ENCODE results near the gene EIF4E3.

EIF4E3 gene

DNA sequence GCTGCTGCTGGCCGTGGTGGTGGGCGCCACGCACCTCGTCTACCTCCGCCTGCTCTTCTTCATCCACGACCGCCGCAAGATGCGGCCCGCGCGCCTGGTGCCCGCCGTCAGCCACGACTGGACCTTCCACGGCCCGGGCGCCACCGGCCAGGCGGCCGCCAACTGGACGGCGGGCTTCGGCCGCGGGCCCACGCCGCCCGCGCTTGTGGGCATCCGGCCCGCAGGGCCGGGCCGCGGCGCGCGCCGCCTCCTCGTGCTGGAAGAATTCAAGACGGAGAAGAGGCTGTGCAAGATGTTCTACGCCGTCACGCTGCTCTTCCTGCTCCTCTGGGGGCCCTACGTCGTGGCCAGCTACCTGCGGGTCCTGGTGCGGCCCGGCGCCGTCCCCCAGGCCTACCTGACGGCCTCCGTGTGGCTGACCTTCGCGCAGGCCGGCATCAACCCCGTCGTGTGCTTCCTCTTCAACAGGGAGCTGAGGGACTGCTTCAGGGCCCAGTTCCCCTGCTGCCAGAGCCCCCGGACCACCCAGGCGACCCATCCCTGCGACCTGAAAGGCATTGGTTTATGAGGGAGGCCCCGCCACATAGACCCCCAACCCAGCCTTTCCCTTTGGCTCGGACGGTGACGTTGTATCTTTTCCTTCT is 29.5 kb upstream of the EIF4E3 start:
- H3K4me3 ChIP-seq (replicated peaks; ENCODE audit: low read depth, low read length): no peak overlapping the region
- TF ChIP-seq, protein P1, sequence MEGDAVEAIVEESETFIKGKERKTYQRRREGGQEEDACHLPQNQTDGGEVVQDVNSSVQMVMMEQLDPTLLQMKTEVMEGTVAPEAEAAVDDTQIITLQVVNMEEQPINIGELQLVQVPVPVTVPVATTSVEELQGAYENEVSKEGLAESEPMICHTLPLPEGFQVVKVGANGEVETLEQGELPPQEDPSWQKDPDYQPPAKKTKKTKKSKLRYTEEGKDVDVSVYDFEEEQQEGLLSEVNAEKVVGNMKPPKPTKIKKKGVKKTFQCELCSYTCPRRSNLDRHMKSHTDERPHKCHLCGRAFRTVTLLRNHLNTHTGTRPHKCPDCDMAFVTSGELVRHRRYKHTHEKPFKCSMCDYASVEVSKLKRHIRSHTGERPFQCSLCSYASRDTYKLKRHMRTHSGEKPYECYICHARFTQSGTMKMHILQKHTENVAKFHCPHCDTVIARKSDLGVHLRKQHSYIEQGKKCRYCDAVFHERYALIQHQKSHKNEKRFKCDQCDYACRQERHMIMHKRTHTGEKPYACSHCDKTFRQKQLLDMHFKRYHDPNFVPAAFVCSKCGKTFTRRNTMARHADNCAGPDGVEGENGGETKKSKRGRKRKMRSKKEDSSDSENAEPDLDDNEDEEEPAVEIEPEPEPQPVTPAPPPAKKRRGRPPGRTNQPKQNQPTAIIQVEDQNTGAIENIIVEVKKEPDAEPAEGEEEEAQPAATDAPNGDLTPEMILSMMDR (IDR thresholded peaks at IDR 0.05; ENCODE audit: low read depth, low read length, missing control alignments): no peak
- DNase-seq (ENCODE audit: extremely low read depth, low read depth): no peak

DNA sequence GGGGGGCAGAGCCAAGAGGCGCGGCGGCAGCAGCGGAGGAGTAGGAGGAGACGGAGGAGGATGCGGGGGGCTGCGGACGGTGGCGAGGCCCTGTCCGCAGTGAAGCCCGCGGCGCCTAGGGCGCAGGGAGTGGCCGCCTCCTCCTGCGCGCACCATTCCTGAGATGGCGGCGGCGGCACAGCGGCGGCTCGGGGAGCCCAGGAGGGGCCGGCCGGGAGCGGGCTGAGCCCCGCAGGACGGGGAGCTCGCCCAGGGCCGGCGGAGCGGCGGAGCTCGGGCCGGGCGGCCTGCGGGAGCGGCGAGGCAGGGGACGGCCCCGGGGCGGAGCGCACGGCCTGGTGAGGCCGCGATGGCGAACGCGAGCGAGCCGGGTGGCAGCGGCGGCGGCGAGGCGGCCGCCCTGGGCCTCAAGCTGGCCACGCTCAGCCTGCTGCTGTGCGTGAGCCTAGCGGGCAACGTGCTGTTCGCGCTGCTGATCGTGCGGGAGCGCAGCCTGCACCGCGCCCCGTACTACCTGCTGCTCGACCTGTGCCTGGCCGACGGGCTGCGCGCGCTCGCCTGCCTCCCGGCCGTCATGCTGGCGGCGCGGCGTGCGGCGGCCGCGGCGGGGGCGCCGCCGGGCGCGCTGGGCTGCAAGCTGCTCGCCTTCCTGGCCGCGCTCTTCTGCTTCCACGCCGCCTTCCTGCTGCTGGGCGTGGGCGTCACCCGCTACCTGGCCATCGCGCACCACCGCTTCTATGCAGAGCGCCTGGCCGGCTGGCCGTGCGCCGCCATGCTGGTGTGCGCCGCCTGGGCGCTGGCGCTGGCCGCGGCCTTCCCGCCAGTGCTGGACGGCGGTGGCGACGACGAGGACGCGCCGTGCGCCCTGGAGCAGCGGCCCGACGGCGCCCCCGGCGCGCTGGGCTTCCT is 28.8 kb upstream of the EIF4E3 start, which contains the start of gene GPR27:
GPR27 (plus strand) TSS at position 155 of the 909 bp plus-strand sequence; CDS start at position 350, 195 bp downstream.
- H3K4me3 ChIP-seq (replicated peaks; ENCODE audit: low read depth, low read length): no peak within 1 kb of the TSS
- TF ChIP-seq, protein P1 (IDR thresholded peaks at IDR 0.05; ENCODE audit: low read depth, low read length, missing control alignments): no peak
- DNase-seq (ENCODE audit: extremely low read depth, low read depth): no peak

DNA sequence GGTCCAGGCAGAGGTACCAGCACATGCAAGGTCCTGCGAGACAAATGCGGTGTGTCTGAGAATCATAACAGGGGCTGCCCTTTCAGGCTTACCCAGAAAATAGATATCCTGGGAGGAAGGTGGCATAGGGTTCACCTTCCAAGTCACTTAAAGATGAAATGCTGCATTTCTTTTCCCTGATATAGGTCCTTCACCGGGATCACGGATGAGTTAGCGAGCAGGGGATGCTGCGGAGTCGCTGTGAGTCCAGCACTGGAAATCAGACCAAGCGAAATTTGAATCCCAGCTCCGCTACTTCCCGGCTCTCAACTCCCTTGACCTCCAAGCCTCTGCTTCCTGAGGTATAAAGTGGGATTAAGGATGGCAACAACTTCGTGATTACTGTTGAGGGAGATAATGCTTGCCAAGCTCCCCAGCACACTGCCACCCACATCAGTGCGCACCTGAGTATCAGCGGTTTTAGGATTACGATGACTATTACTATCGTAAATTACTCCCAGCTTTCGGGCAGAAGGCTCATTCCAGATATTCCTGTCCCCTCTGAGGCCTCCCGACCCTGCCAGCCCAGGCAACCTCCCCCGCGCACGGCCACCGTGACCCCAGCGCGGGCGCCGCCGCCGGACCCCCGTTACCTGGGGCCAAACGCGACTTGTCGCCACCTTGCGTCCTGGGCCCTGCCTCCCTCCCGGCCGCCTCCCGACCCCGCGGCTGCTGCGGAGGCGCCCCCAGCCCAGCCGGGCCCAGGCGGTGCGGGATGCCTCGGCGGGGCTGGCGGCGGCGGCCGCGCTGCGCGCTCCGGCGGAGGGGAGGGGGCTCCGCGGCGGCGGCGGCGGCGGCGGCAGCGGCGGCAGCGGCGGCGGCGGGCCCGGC is 27.9 kb upstream of the EIF4E3 start:
- DNase-seq (ENCODE audit: extremely low read depth, low read depth): no peak
- TF ChIP-seq, protein P1 (IDR thresholded peaks at IDR 0.05; ENCODE audit: low read depth, low read length, missing control alignments): no peak
- no peak overlapping the region for H3K4me3 ChIP-seq (replicated peaks; ENCODE audit: low read depth, low read length)

DNA sequence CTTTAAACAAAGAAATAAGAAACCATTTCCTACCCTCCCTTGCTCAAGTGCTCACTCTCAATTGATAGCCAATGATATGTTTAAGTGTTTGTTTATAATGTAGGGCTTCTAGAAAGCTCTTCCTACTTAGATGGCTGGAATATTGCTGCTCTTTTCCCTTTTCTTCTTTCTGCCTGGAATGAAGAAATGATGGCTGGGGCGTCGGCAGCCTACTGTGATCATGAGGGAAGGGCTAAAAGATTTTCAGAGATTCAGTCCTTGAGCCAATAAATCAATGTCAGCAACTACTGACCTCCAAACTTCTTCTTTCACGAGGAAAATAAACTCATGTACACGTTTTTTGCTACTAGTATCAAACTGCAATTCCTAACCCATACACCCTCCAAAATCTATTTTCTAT is 26.4 kb upstream of the EIF4E3 start:
- TF ChIP-seq, protein P1 (IDR thresholded peaks at IDR 0.05; ENCODE audit: low read depth, low read length, missing control alignments): no peak
- no peak for DNase-seq (ENCODE audit: extremely low read depth, low read depth)
- H3K4me3 ChIP-seq (replicated peaks; ENCODE audit: low read depth, low read length): no peak overlapping the region

DNA sequence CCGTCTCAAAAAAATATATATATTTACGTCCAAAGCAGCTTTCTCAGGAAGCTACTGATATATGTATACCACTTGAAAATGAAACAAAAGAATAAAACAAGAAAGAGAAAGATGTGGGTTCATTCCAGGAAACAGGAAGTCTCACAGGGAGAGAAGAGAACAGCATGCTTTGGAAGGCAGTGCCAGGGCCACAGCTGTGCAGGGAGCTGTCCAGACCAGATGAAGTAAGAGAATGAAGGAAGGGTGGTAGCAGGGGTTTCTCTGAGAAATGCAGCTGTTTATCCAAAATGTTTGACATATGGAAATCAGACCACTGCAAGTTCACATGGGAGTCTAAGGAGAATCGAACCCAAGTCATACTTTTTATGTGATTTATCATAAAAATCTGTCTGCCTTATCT is 19.5 kb upstream of the EIF4E3 start:
- TF ChIP-seq, protein P1 (IDR thresholded peaks at IDR 0.05; ENCODE audit: low read depth, low read length, missing control alignments): no peak
- DNase-seq (ENCODE audit: extremely low read depth, low read depth): no peak
- H3K4me3 ChIP-seq (replicated peaks; ENCODE audit: low read depth, low read length): no peak overlapping the region

DNA sequence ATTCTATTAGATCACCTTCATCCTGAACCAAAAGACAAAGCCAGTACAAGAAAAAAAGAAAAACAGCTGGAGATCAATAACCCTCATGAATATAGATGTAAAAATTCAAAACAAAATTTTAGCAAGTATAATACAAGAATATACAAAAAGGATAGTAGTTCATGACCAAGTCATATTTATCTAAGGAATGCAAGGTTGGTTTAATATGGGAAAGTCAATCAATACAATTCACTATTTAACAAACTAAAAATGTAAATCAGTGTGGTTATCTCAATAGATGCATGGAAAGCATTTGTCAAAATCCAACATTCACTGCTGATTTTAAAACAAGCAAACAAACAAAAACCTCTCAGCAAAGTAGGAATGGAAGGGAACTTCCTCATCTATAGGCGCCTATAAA is 17.4 kb upstream of the EIF4E3 start:
- H3K4me3 ChIP-seq (replicated peaks; ENCODE audit: low read depth, low read length): no peak overlapping the region
- DNase-seq (ENCODE audit: extremely low read depth, low read depth): no peak
- TF ChIP-seq, protein P1 (IDR thresholded peaks at IDR 0.05; ENCODE audit: low read depth, low read length, missing control alignments): no peak
